Calu3 (cell line): ENCODE measurements around the gene LHX3. TPM values are rescaled to one million over a fixed set of nuclear protein-coding genes. Genes with fewer than 3 reads are reported as not detected.

Experiments used
- BruUV-seq: library from RNA; stranded (reverse); fragments of 400-500 nt; replicated peaks from 2 replicates; lab custom pipeline; 2021; lab: Mats Ljungman, UMichigan
- CTCF ChIA-PET: fragments of 300-600 bp; sonication (Branson Sonifier 250); formaldehyde crosslinking; loops from one replicate; lab custom pipeline; 2022; ENCODE audit warnings: antibody characterized with exemption; lab: Charles Lee
- DNase-seq: peaks from one replicate; pipeline ENCODE4 v3.0.0; 2022
- H3K27ac Mint-ChIP-seq: one replicate; pipeline ENCODE4 v1.8.0; 2022; ENCODE audit warnings: mixed read lengths; ENCODE audit not compliant: unreplicated experiment
- H3K27me3 Mint-ChIP-seq: one replicate; pipeline ENCODE4 v1.8.0; 2022; ENCODE audit warnings: mixed read lengths; ENCODE audit not compliant: unreplicated experiment
- H3K36me3 Mint-ChIP-seq: one replicate; pipeline ENCODE4 v1.8.0; 2022; ENCODE audit warnings: mild to moderate bottlenecking, moderate library complexity, mixed read lengths; ENCODE audit not compliant: insufficient read depth, unreplicated experiment
- H3K4me1 Mint-ChIP-seq: one replicate; pipeline ENCODE4 v1.8.0; 2022; ENCODE audit warnings: mild to moderate bottlenecking, low read depth, mixed read lengths; ENCODE audit not compliant: unreplicated experiment
- H3K4me3 Mint-ChIP-seq: one replicate; pipeline ENCODE4 v1.8.0; 2022; ENCODE audit warnings: mild to moderate bottlenecking, low read depth, moderate library complexity, mixed read lengths; ENCODE audit not compliant: unreplicated experiment
- H3K9me3 Mint-ChIP-seq: one replicate; pipeline ENCODE4 v1.8.0; 2022; ENCODE audit warnings: low read depth, mixed read lengths; ENCODE audit not compliant: unreplicated experiment
- intact Hi-C: fragments of 100-400 bp; cut with micrococcal nuclease; formaldehyde crosslinking; loops from one replicate; pipeline ENCODE4 v1.10.0; 2022; ENCODE audit not compliant: unreplicated experiment
- total RNA-seq: library from RNA; stranded (reverse); gene quantifications from 2 replicates; pipeline ENCODE4 v1.2.3, GENCODE V29; 2022
- TF ChIP-seq, protein P1 (sequence below): fragments of 200-600 bp; IDR thresholded peaks from one replicate; pipeline ENCODE4 v1.8.0; 2022; ENCODE audit warnings: antibody characterized with exemption; ENCODE audit not compliant: unreplicated experiment

The LHX3 gene
- total RNA-seq, 1 experiment from 2014 or later = not detected

DNA sequence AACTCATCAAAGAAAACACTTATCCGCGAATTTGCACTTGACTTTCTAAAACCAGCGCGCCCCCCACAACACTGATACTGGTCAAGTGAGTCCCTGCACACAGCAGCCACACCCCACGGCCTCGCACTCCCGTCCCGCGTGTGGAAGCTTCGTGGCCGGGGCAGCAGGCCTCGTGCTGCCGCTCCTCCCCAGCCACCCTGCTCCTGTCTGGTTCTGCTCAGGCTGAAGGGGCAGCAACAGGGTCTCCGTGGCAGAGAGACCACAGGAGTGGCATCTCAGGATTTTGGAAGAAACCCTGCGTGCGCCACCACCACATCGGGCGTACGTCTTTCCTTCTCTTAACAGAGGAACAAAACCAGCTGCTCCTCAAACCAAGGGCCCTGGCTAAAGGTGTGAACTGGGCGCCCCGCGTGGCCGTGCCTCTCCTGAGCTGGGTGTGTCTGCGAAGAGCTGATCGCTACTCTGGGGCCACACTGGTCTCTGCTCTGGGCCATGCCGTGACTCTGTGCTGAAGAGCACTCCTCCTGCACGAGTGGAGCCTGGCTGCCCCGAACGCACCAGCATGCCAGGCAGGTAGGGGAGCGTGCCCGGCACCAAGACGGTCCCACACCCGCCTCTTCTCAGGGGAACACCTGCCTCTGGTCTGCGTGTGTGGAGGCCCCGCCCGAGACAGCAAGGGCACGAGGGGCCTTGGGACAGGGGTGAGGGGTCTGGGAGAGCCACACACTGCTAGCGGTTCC lies 17.4 kb upstream of the LHX3 start:
- Mint-ChIP-seq H3K9me3 (no peaks in the 10 kb centered on the region), H3K27me3 (no peaks in the 10 kb centered on the region), H3K36me3 (peaks cover 10% of the 10 kb centered on the region), H3K4me3 (no peak overlapping the region), H3K27ac (no peak overlapping the region), H3K4me1 (no peaks in the 10 kb centered on the region)
- no peak for DNase-seq
- TF ChIP-seq, protein P1, sequence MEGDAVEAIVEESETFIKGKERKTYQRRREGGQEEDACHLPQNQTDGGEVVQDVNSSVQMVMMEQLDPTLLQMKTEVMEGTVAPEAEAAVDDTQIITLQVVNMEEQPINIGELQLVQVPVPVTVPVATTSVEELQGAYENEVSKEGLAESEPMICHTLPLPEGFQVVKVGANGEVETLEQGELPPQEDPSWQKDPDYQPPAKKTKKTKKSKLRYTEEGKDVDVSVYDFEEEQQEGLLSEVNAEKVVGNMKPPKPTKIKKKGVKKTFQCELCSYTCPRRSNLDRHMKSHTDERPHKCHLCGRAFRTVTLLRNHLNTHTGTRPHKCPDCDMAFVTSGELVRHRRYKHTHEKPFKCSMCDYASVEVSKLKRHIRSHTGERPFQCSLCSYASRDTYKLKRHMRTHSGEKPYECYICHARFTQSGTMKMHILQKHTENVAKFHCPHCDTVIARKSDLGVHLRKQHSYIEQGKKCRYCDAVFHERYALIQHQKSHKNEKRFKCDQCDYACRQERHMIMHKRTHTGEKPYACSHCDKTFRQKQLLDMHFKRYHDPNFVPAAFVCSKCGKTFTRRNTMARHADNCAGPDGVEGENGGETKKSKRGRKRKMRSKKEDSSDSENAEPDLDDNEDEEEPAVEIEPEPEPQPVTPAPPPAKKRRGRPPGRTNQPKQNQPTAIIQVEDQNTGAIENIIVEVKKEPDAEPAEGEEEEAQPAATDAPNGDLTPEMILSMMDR = no peak
- intact Hi-C loops = no loop called here
- CTCF ChIA-PET = no interaction called here
- no TSS peak for BruUV-seq

DNA sequence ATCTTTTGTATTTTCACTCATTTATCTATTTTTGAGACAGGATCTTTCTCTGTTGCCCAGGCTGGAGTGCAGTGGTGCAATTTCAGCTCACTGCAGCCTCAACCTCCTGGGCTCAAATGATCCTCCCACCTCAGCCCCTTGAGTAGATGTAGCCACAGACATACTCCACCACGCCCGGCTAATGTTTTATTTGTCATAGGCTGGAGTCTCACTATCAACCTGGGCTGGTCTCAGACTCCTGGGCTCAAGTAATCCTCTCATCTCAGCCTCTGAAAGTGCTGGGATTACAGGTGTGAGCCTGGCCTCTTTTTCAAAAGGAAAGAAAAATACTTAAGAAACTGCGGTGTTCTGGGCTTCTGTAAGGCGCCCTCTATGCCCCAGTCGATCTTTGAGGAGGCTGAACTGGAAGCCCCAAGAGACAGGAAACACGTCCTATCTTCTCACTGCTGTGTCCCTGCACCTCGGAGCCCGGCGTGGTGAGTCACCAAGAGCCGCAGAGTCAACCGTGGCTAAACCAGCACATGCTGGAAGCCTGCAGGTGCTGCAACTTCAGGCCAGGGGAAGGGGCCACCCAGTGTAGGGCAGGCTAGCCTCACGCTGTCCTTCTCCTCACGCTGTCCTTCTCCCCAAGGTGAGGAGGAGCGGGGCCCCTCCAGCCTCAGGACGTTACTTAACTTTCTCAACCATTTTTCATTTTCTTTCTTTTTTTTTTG lies 15.2 kb upstream of the LHX3 start:
- intact Hi-C loops = no loop called here
- peak; percentile 16 for DNase-seq

DNA sequence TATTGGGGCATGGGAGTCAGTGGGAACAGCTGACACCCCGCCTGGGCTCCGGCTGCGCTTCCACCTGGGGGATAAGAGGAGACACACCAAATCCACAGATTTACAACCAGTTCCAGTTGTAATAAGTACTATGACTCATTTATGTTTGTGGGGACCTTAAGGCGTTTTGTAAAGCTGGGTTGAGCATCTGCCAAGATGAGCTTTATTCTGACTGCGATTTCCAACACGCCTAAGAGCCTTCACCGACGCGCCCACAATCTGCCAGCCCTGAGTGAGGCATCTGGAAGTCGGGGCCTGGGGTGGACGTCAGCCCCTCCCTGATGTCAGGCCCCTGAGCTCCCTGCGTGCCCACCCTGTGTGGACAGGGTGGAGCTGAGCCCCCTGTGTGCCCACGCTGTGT lies 14.3 kb upstream of the LHX3 start:
- H3K27me3 Mint-ChIP-seq = no peaks in the 10 kb centered on the region
- no peaks in the 10 kb centered on the region for H3K4me1 Mint-ChIP-seq
- no peak overlapping the region for H3K27ac Mint-ChIP-seq
- H3K36me3 Mint-ChIP-seq = peaks cover 10% of the 10 kb centered on the region
- TF ChIP-seq, protein P1 = no peak
- no peaks in the 10 kb centered on the region for H3K9me3 Mint-ChIP-seq
- intact Hi-C loops = no loop called here
- BruUV-seq = no TSS peak
- no peak overlapping the region for H3K4me3 Mint-ChIP-seq
- DNase-seq = no peak
- CTCF ChIA-PET = interaction anchor here (0.6 kb wide), 1 partner anchor 546 kb away, joined by 4 read pairs; no protein-coding TSS in a partner anchor

More for the DNA sequence above, 15.2 kb upstream of the LHX3 start:
- TF ChIP-seq, protein P1 = no peak
- Mint-ChIP-seq H3K9me3 (no peaks in the 10 kb centered on the region), H3K36me3 (peaks cover 10% of the 10 kb centered on the region), H3K27me3 (no peaks in the 10 kb centered on the region), H3K4me3 (no peak overlapping the region), H3K4me1 (no peaks in the 10 kb centered on the region), H3K27ac (no peak overlapping the region)
- CTCF ChIA-PET = no interaction called here
- BruUV-seq = no TSS peak

DNA sequence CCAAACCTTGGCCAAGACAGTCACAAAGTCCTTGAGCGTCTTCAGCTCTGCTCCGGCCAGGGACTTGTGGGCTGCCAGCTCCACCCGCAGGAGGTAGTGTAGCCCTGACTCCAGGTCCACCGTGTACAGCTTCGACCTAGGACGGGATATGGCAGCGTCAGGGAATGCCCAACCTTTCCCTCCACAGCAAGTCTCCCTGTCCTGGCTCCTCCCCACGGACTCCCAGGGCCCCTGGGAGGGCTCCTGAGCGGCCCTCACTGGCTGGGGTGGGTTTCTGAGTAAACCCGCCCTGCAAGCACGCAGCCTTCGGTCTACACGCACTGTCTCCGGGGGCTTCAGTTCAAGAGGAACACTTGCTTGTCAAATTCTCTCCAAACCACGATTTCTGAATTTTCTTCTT lies 13.7 kb upstream of the LHX3 start:
- CTCF ChIA-PET = no interaction called here
- no peak overlapping the region for H3K27ac Mint-ChIP-seq
- no peak overlapping the region for H3K4me3 Mint-ChIP-seq
- no peaks in the 10 kb centered on the region for H3K27me3 Mint-ChIP-seq
- no peaks in the 10 kb centered on the region for H3K9me3 Mint-ChIP-seq
- DNase-seq = no peak
- TF ChIP-seq, protein P1 = no peak
- H3K36me3 Mint-ChIP-seq = peaks cover 10% of the 10 kb centered on the region
- BruUV-seq = no TSS peak
- no peaks in the 10 kb centered on the region for H3K4me1 Mint-ChIP-seq
- intact Hi-C loops = no loop called here
